DMS 273 (cell line): ENCODE results near the gene MPDU1.

Experiments used
- DNase-seq: peaks from one replicate; lab custom pipeline; 2025; ENCODE audit not compliant: unreplicated experiment; lab: John Stamatoyannopoulos, UW

The MPDU1 gene

DNA sequence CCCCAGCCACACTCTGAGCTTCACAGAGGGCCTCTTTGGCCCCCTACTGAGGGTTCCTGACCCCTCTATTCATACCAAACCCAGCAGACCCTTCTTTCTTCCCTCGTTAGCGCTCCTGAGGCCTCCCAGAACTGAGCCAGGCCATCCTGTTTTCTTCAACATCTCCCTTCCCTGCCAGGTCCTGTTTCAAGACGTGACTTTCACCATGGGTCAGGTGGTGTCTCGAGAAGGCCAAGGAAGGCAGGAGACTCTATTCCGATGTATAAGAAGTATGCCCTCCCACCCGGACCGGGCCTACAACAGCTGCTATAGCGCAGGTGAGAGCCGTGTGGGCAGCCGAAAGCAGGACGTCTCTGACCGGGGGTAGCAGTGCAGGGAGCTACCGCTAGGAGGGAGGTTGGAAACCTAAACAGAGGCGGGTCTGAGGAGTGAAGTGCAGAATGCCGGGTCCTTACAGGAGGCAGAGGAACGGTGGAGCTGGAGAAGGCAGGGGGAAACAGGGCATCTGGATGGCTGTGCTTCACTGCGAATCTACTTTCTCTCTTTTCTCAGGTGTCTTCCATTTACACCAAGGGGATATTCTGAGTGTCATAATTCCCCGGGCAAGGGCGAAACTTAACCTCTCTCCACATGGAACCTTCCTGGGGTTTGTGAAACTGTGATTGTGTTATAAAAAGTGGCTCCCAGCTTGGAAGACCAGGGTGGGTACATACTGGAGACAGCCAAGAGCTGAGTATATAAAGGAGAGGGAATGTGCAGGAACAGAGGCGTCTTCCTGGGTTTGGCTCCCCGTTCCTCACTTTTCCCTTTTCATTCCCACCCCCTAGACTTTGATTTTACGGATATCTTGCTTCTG, 23.3 kb upstream of the MPDU1 start:
- peak; percentile 46 for DNase-seq

DNA sequence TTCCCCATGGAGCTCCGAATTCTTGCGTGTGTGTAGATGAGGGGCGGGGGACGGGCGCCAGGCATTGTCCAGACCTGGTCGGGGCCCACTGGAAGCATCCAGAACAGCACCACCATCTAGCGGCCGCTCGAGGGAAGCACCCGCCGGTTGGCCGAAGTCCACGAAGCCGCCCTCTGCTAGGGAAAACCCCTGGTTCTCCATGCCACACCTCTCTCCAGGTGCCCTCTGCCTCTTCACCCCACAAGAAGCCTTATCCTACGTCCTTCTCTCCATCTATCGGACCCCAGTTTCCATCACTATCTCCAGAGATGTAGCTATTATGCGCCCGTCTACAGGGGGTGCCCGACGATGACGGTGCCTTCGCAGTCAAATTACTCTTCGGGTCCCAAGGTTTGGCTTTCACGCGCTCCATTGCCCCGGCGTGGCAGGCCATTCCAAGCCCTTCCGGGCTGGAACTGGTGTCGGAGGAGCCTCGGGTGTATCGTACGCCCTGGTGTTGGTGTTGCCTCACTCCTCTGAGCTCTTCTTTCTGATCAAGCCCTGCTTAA, 22.6 kb upstream of the MPDU1 start:
- peak; percentile 90 for DNase-seq

- peak; percentile 94 for DNase-seq
Observed at GRCh38 chr17:7561589-7562207, 22.0 kb upstream of the MPDU1 start, which contains the start of gene SENP3. SENP3 (plus strand) TSS chr17:7561919; CDS start chr17:7563077, 1,158 bp downstream.

- peak; percentile 52 for DNase-seq
Observed at GRCh38 chr17:7562208-7562605, 21.4 kb upstream of the MPDU1 start.

GRCh38 chr17:7563115-7563869, 20.4 kb upstream of the MPDU1 start:
- DNase-seq, result no peak

DNA sequence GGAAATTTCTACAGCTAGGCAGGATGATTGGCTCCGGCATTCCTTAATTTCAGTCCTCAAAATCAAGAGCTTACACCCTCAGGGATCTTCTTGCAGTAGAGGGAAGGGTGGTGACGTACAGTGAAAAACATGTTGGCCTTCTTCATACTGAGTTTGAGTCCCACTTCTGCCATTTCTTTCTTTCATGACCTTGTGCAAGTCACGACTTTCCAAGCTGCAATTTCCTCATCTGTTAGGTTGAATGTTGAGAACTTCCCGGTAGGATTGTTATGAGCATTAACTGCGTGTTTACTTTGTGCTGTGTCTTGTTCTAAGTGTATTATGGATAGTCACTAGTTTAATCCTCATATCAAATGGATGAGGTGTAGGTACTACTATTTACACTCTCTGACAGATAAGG, 14.1 kb upstream of the MPDU1 start:
- DNase-seq, result no peak

DNA sequence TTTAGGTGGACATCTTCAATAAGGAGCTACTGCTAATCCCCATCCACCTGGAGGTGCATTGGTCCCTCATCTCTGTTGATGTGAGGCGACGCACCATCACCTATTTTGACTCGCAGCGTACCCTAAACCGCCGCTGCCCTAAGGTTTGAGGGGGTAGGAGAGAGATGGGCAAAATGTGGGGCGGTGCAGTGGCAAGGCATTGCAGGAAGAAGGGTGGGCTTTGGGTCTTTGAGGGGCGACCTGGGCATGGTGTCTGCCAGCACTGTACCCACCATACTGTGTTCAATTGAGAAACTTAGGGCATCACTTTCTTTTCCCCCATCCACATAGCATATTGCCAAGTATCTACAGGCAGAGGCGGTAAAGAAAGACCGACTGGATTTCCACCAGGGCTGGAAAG, 13.3 kb upstream of the MPDU1 start:
- no peak for DNase-seq

DNA sequence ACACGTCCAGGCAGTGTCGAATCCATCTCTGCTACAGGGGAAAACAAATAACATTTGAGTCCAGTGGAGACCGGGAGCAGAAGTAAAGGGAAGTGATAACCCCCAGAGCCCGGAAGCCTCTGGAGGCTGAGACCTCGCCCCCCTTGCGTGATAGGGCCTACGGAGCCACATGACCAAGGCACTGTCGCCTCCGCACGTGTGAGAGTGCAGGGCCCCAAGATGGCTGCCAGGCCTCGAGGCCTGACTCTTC, 11.4 kb upstream of the MPDU1 start:
- no peak for DNase-seq

DNA sequence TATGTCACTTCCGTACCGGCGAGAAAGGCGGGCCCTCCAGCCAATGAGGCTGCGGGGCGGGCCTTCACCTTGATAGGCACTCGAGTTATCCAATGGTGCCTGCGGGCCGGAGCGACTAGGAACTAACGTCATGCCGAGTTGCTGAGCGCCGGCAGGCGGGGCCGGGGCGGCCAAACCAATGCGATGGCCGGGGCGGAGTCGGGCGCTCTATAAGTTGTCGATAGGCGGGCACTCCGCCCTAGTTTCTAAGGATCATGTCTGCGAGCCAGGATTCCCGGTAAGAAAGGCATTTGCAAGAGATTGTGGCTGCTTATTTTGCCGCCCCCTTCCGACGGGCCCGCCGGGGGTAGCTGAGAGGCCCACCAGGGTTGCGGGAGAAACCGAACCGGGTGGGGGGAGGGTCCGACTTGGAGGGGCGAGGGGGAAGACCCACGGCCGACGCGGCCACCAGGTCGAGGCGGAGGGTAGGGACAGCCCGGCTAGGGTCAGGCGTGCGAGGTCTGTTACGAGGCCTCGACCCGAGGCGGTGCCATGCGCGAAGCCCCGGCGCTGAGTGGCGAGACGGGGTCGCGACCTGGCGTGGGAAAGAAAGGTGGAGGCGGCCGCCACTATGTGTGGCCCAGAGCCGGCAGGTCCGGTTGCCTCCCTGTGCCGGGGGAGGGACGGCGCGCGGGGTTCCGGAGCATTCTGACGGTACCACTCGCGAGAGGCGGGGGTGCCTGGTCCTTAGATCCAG, 10.9 kb upstream of the MPDU1 start:
- peak; percentile 99 for DNase-seq

- peak; percentile 87 for DNase-seq
Observed at GRCh38 chr17:7573324-7574080, 10.2 kb upstream of the MPDU1 start.

- DNase-seq, result no peak
Observed at GRCh38 chr17:7574176-7574953, 9.3 kb upstream of the MPDU1 start.

DNA sequence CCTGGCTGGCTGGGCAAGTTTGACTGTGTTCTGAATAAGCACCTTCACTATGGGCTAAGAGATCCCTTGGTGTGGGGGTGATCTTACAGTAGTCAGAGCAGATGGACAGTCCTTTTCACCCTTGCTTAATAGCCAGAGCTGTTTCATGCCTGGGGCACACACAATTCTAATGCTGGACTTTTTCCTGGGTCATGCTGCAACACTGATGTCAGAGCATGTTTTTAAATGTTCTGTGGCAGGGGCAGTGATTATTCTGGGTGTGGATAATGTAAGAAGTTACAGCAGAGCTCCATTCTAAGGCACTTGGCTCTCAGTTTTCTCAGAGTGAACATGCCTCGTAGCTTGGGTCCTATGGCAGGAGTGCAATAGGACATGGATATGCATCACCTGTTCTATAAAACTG, 8.2 kb upstream of the MPDU1 start:
- no peak for DNase-seq

DNA sequence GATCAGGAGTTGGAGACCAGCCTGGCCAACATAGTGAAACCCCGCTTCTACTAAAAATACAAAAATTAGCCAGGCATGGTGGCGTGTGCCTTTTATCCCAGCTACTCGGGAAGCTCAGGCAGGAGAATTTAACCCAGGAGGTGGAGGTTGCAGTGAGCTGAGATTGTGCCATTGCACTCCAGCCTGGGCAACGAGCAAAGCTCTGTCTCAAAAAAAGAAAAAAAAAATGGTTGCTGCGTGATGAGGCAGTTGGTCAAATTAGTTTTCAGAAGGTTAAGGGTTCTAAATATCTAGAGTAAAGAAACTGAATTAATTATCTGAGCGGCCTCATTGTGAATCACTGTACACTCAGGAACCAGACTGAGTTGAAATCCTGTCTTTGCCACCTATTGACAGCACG, 7.7 kb upstream of the MPDU1 start:
- DNase-seq, result no peak

DNA sequence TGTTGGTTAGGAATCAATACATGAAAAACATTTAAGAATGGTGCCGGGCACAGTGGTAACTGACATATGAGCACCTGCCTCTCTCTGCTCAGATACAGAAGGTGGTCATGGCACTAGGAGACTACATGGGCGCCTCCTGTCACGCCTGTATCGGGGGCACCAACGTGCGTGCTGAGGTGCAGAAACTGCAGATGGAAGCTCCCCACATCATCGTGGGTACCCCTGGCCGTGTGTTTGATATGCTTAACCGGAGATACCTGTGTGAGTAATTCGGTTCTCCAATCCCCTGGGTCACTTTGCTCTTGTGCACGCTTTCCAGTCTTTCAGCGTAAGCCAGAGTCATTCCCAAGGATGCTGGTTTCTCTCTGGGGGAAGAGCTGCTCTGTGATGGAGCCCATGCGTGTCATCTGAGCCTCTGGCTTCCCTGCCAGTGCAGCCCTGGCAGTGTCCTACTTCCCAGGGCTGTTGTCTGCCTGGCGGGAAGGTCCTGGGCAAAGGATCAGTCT, 7.2 kb upstream of the MPDU1 start:
- DNase-seq, result peak; percentile 33

DNA sequence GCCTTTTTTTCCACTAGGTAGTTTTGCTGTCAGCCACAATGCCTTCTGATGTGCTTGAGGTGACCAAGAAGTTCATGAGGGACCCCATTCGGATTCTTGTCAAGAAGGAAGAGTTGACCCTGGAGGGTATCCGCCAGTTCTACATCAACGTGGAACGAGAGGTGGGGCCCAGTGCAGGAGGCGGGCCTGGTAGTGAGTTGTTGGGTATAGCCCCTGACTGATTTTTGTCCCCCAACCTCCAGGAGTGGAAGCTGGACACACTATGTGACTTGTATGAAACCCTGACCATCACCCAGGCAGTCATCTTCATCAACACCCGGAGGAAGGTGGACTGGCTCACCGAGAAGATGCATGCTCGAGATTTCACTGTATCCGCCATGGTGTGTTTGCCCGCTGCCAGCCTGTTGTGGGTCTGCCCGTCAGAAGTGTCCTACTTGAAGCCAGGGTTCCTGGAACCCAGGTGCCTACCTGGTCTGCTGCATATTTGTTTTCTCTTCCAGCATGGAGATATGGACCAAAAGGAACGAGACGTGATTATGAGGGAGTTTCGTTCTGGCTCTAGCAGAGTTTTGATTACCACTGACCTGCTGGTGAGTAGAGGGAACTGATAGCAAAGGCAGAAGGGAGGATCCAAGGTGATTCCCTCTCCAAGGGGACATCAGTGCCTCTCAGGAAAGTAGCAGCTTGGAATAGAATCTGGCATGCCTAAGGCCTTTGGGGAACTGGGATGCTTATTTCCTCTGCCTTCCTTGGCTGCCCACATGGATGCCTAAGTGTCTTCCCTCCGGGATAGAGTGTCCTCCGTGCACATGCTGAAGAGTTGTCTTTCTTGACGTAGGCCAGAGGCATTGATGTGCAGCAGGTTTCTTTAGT, 6.1 kb upstream of the MPDU1 start:
- peak; percentile 28 for DNase-seq

- DNase-seq, result peak; percentile 83
Observed at GRCh38 chr17:7579001-7579833, 4.4 kb upstream of the MPDU1 start, which contains the start of gene CD68. CD68 (plus strand) TSS chr17:7579638; CDS start chr17:7579678, 40 bp downstream.

DNA sequence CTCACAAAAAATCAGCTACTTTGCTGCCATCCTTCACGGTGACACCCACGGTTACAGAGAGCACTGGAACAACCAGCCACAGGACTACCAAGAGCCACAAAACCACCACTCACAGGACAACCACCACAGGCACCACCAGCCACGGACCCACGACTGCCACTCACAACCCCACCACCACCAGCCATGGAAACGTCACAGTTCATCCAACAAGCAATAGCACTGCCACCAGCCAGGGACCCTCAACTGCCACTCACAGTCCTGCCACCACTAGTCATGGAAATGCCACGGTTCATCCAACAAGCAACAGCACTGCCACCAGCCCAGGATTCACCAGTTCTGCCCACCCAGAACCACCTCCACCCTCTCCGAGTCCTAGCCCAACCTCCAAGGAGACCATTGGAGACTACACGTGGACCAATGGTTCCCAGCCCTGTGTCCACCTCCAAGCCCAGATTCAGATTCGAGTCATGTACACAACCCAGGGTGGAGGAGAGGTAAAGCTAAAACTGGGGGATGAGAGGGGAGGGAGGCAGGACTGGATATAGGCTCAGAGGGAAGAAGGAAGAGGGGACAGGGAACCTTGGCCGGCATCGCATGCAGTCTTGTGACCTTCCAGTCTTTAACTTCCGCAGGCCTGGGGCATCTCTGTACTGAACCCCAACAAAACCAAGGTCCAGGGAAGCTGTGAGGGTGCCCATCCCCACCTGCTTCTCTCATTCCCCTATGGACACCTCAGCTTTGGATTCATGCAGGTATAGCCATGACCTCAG, 3.6 kb upstream of the MPDU1 start:
- peak; percentile 73 for DNase-seq
